Measurements from ENCODE around the gene FOXG1. TPM values are rescaled to one million over a fixed set of nuclear protein-coding genes. Genes with fewer than 3 reads are reported as not detected.

The FOXG1 gene
- total RNA-seq, 6 donors from 2014 or later, result not detected

- DNase-seq (no peak), ATAC-seq (ENCODE audit: low FRiP score in 2 of 2) (no peak)
- Histone ChIP-seq H3K36me3 (no peaks in the 10 kb centered on the region), H3K27me3 (peaks cover 0 to 46% (median 29%) of the 10 kb centered on the region in 4 donors), H3K4me3 (no peak overlapping the region), H3K9me3 (peaks cover 0 to 9% (median 0%) of the 10 kb centered on the region in 4 donors), H3K27ac (no peak overlapping the region), H3K4me1 (peaks cover 5 to 22% (median 9%) of the 10 kb centered on the region in 4 donors)
- TF ChIP-seq POLR2AphosphoS5 (IDR thresholded peaks at IDR 0.05) (no peak), CTCF (IDR thresholded peaks at IDR 0.05) (no peak), EP300 (IDR thresholded peaks at IDR 0.05) (no peak), POLR2A (IDR thresholded peaks at IDR 0.05) (no peak)
- WGBS, 2 donors, result 4 to 5% methylated on average over 1 of the region's 1 CpG
These were observed 4.6 kb downstream of the FOXG1 start for GRCh38 chr14:28771168-28771567.

GRCh38 chr14:28772613-28773012 is 6.0 kb downstream of the FOXG1 start:
- Histone ChIP-seq H3K36me3 (no peaks in the 10 kb centered on the region), H3K4me1 (peaks cover 0 to 12% (median 1%) of the 10 kb centered on the region in 4 donors), H3K27ac (no peak overlapping the region), H3K4me3 (no peak overlapping the region), H3K27me3 (peaks cover 0 to 41% (median 19%) of the 10 kb centered on the region in 4 donors), H3K9me3 (peaks cover 0 to 8% (median 0%) of the 10 kb centered on the region in 4 donors)
- ATAC-seq (ENCODE audit: low FRiP score in 2 of 2) (no peak), DNase-seq (no peak)
- no peak for TF ChIP-seq POLR2AphosphoS5 (IDR thresholded peaks at IDR 0.05)
- no peak for TF ChIP-seq EP300 (IDR thresholded peaks at IDR 0.05)
- TF ChIP-seq POLR2A (IDR thresholded peaks at IDR 0.05), result no peak
- no peak for TF ChIP-seq CTCF (IDR thresholded peaks at IDR 0.05)
- WGBS, 2 donors, result 1 to 18% methylated on average over 3 of the region's 3 CpGs

- H3K36me3 ChIP-seq, result no peaks in the 10 kb centered on the region
- 4 to 8% methylated on average over 7 of the region's 7 CpGs for WGBS, 2 donors
- H3K27ac ChIP-seq, result no peak overlapping the region
- no peak overlapping the region for H3K4me3 ChIP-seq
- H3K9me3 ChIP-seq, result peaks cover 0 to 2% (median 0%) of the 10 kb centered on the region in 4 donors
- ATAC-seq (ENCODE audit: low FRiP score in 2 of 2) (no peak), DNase-seq (no peak)
- peaks cover 0 to 9% (median 1%) of the 10 kb centered on the region in 4 donors for H3K4me1 ChIP-seq
- H3K27me3 ChIP-seq, result peaks cover 0 to 39% (median 15%) of the 10 kb centered on the region in 4 donors
- TF ChIP-seq POLR2A (IDR thresholded peaks at IDR 0.05), result no peak
These were observed 6.6 kb downstream of the FOXG1 start for GRCh38 chr14:28773176-28773575.

GRCh38 chr14:28773861-28774691 is 7.5 kb downstream of the FOXG1 start:
- H3K36me3 ChIP-seq, result no peaks in the 10 kb centered on the region
- peaks cover 0 to 8% (median 1%) of the 10 kb centered on the region in 4 donors for H3K4me1 ChIP-seq
- no peak overlapping the region for H3K4me3 ChIP-seq
- TF ChIP-seq EP300 (IDR thresholded peaks at IDR 0.05), result no peak
- TF ChIP-seq CTCF (IDR thresholded peaks at IDR 0.05), result peak in 2 of 6 experiments; percentile 10 to 13
- H3K27ac ChIP-seq, result no peak overlapping the region
- WGBS, 2 donors, result 4 to 5% methylated on average over 14 to 46 of the region's 47 CpGs
- H3K9me3 ChIP-seq, result no peaks in the 10 kb centered on the region
- DNase-seq (peak in 1 of 2 donors; percentile 77), ATAC-seq (ENCODE audit: low FRiP score in 2 of 2) (peak; percentile 21 to 61)
- H3K27me3 ChIP-seq, result peaks cover 0 to 32% (median 10%) of the 10 kb centered on the region in 4 donors

GRCh38 chr14:28774764-28775735 is 8.5 kb downstream of the FOXG1 start:
- TF ChIP-seq EP300 (IDR thresholded peaks at IDR 0.05) (no peak), POLR2AphosphoS5 (IDR thresholded peaks at IDR 0.05) (no peak), POLR2A (IDR thresholded peaks at IDR 0.05) (no peak), CTCF (IDR thresholded peaks at IDR 0.05) (no peak)
- Histone ChIP-seq H3K27me3 (peaks cover 0 to 32% (median 7%) of the 10 kb centered on the region in 4 donors), H3K27ac (no peak overlapping the region), H3K4me3 (no peak overlapping the region), H3K9me3 (no peaks in the 10 kb centered on the region), H3K4me1 (peaks cover 0 to 8% (median 1%) of the 10 kb centered on the region in 4 donors), H3K36me3 (no peaks in the 10 kb centered on the region)
- 8 to 9% methylated on average over 29 of the region's 29 CpGs for WGBS, 2 donors
- DNase-seq, result no peak
- ATAC-seq (ENCODE audit: low FRiP score in 2 of 2), result no peak

Measured in upper lobe of left lung (tissue), 6 donors.